B cell (primary cell): ENCODE measurements around the gene RUBCNL. TPM values are rescaled to one million over a fixed set of nuclear protein-coding genes. Genes with fewer than 3 reads are reported as not detected.

Experiments used
- polyA plus RNA-seq: library from polyadenylated mRNA; depleted of rRNA; stranded (reverse); fragments of >200 nt; gene quantifications from 2 replicates; pipeline ENCODE4 v1.2.3, GENCODE V29; 2012
- small RNA-seq: library from RNA; depleted of rRNA; stranded (forward); fragments of <200 nt; gene quantifications from one replicate; pipeline ENCODE3, GENCODE V24; 2012; ENCODE audit warnings: low replicate concordance, low read depth; ENCODE audit not compliant: insufficient read length
- total RNA-seq, 2 donors: library from RNA; stranded (reverse); fragments of 120-200 nt in 1 of 2; gene quantifications; 1 replicate in 1 of 2; 2 replicates in 1 of 2; pipeline versions ENCODE4 v1.2.3 to v1.2.4, GENCODE V29; 2013 to 2022

RUBCNL gene
- total and polyA plus RNA-seq, 2 donors (not counting 1 experiment from before 2014, with no cell fraction given): 185 to 370 TPM

Small RNAs within 50 kb of the gene (small RNA-seq; reads per million reads assigned to genes)
- gene RNU2-6P: 0.76 reads per million
- not detected for gene RNU6-68P

Other genes with a start within 250 kb of the RUBCNL start
- gene LCP1, start 205.1 kb downstream of the RUBCNL start, total RNA-seq: 243 TPM in 2 replicates
- 119 and 151 TPM in 2 replicates for gene LCP1, start 205.1 kb downstream of the RUBCNL start, polyA plus RNA-seq
- 0.25 TPM in 1 of 2 replicates, not detected in the other for gene LRRC63, start 175.3 kb downstream of the RUBCNL start, total RNA-seq
- gene LRRC63, start 175.3 kb downstream of the RUBCNL start, polyA plus RNA-seq: 0.06 and 0.09 TPM in 2 replicates
- 50.3 and 51.9 TPM in 2 replicates for gene LRCH1, start 165.9 kb upstream of the RUBCNL start, total RNA-seq
- gene LRCH1, start 165.9 kb upstream of the RUBCNL start, polyA plus RNA-seq: 13.0 and 20.8 TPM in 2 replicates